ENCODE measurements around the gene KSR2. TPM values are rescaled to one million over a fixed set of nuclear protein-coding genes. Genes with fewer than 3 reads are reported as not detected.

The KSR2 gene
- polyA plus RNA-seq, 12 donors = 0.01 to 0.12 (median 0.06) TPM; not detected in 6

- DNase-seq = no peak
These were observed 278.9 kb downstream of the KSR2 start for GRCh38 chr12:117689857-117690256.

- peak; percentile 45 for DNase-seq
These were observed 280.3 kb downstream of the KSR2 start for GRCh38 chr12:117688446-117688845.

DNA sequence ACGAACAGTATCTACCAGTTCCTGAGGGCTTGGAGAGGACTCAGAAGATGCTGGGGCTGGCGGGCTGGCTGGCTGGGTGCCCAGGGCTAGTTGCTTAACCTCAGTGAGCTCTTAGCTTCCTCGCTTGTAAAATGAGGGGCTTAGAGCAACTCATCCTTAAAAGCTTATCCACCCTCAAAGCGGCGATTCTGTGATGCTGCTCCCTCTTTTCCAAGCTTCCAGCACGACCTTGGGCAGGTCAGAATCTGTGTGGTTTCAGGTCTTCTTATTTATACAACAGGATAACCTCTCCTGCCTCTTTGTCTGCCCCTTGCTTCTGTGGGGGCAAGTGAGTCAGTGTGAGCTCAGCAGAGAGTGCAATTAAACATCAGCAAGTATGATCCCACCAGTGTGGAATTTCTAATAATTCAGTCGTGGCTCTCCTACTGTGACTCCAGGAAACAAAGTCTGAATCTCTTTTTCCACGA is 281.8 kb downstream of the KSR2 start:
- DNase-seq = peak; percentile 7

GRCh38 chr12:117686210-117686609 is 282.6 kb downstream of the KSR2 start:
- no peak for DNase-seq

DNA sequence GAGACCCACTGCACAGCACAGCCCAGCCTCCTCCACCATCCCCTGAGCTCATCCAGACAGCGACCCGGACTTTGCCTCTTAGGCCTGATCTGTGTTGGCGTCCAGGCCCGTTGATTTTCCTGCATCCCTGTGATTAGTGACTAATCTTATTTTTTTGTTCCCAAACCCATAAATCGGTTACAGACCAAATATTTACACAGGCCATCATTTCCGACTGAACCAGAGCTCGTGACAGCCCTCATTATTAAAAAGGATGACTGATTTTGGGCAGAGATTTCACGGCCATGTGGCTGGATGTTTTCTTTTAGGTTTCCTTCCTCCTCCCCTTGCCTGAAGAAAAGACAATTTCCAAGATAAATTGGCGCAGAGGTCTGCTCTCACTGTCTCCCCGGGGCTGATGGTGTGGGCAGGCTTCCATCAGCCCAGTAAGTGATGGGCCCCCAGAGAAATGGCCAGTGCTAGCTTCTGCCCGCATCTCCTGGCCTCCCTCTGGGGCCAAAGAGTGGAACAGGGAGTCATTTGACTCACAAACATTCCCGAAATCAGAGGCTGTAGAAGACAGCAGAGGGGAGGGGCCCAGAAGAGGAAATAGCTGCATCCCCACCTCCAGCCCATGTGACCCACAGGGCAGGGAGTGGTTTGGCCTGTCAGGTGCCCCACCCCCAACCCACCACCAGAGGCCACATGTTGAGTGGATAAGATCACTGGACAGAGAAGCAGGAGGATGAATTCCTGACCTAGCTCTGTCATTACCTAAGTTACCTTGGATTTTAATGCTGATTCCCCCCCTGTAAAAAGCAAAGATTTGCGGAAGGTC is 283.5 kb downstream of the KSR2 start:
- peak; percentile 46 for DNase-seq

DNA sequence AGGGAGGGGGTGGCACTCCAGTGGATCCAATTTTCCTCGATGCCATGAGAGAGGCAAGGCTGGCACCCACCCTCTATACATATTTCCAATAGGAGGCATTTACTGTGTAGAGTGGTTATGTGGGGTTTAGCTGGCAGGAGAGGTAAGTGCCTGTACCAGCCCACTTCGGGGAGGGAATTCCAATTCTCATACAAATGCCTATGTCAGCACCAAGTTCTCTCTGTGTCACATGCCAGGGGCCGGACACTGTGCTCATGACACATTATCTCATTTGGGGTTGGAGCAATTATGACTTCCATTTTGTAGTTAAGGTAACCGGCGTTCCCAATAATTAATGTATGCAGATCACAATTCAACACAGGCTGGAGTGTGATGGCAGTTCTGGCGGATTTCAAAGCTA is 284.3 kb downstream of the KSR2 start:
- DNase-seq = no peak

- DNase-seq = no peak
These were observed 288.5 kb downstream of the KSR2 start for GRCh38 chr12:117680312-117680711.

DNA sequence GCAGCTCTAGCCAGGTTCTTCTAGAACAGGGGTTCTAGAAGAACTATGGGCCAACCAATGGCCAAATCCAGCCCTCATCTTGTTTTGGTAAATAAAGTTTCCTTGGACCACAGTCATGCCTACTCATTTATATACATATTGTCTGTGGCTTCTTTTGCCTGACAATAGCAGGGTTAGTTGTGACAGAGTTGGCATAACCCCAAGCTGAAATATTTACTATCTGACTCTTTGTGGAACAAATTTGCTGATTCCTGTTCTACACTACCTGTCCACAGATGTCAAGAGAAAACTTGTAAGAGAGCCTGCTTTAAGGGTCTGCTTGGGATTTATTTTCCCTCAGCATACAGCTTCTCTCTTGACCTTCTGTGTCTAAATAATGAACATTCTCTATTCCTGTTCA is 289.0 kb downstream of the KSR2 start:
- DNase-seq = no peak

- DNase-seq = no peak
These were observed 294.0 kb downstream of the KSR2 start for GRCh38 chr12:117674763-117675162.

DNA sequence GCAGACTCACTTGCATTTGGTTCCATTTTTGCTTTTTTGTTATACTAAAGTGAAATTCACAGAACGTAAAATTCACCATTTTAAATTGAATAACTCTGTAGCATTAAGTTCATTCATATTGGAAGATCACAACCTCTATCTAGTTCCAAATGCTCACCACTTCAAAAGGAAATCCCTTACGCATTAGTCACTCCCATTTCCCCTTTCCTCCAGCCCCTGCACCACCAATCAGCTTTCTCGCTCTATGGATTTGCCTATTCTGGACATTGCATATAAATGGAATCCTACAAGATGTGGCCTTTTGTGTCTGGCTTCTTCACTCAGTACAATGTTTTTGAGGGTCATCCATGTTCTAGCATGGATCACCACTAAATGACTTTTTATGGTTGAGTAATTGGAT is 294.5 kb downstream of the KSR2 start:
- no peak for DNase-seq

DNA sequence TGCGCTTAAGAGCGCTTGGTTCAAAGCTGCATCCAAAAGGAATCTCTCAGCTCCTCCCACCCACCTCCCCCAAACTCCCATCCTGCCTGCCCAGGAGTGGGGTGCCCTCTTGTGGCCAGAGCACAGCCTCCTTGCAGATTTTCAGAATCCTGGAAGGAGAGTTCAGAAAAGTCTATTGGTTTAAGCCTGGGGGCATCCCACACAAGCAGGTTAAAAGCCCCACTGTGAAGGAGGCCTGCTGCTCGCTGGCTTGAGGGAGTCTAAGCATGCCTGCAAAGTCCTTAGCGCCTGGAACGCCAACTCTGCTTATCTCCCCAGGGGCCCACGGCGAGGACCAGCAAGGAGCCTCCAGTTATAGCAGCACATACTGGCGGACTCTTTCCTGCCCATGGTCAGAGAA is 297.1 kb downstream of the KSR2 start:
- DNase-seq = no peak

GRCh38 chr12:117664169-117664568 is 304.6 kb downstream of the KSR2 start:
- DNase-seq = no peak

GRCh38 chr12:117662620-117663395 is 306.0 kb downstream of the KSR2 start:
- no peak for DNase-seq

- no peak for DNase-seq
These were observed 306.6 kb downstream of the KSR2 start for GRCh38 chr12:117662220-117662619.

- no peak for DNase-seq
These were observed 307.3 kb downstream of the KSR2 start for GRCh38 chr12:117661471-117661870.

- DNase-seq = no peak
These were observed 307.9 kb downstream of the KSR2 start for GRCh38 chr12:117660896-117661295.

GRCh38 chr12:117658226-117658625 is 310.6 kb downstream of the KSR2 start:
- DNase-seq = no peak

DNA sequence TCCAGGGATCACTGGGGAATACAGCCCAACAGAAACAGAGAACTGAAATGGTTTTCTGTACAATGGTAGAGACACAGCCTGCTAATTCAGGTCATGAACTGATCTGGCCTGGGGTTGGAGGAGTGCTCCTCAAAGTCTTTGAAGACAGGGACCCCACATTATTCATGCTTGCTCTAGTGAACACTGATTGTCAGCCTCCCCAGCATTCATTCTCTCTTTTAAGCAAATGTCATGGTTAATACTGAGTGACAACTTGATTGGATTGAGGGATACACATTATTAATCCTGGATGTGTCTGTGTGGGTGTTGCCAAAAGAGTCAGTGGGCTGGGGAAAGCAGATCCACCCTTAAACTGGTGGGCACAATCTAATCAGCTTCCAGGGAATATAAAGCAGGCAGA is 319.0 kb downstream of the KSR2 start:
- DNase-seq = no peak

GRCh38 chr12:117646520-117646919 is 322.3 kb downstream of the KSR2 start:
- no peak for DNase-seq

GRCh38 chr12:117645473-117645872 is 323.3 kb downstream of the KSR2 start:
- DNase-seq = no peak

- DNase-seq = no peak
These were observed 324.8 kb downstream of the KSR2 start for GRCh38 chr12:117643971-117644370.

- no peak for DNase-seq
These were observed 326.9 kb downstream of the KSR2 start for GRCh38 chr12:117641885-117642284.

GRCh38 chr12:117640511-117640910 is 328.3 kb downstream of the KSR2 start:
- no peak for DNase-seq

Measured in muscle of arm (tissue), 12 donors.